H1 (cell line): Measurements from ENCODE around the gene ZNF837. TPM values are rescaled to one million over a fixed set of nuclear protein-coding genes. Genes with fewer than 3 reads are reported as not detected.

Experiments used
- CTCF ChIA-PET: fragments of 300-600 bp; sonication (Branson Sonifier 250); formaldehyde crosslinking; loops from one replicate; lab custom pipeline; 2021; ENCODE audit not compliant: partially characterized antibody; lab: Charles Lee
- POLR2A ChIA-PET: fragments of 300-600 bp; sonication (Branson Sonifier 250); formaldehyde crosslinking; loops from one replicate; lab custom pipeline; 2021; ENCODE audit warnings: inconsistent platforms; ENCODE audit not compliant: partially characterized antibody; lab: Charles Lee
- DNase-seq, 2 experiments: peaks; one replicate each; pipeline versions ENCODE4 v3.0.0 to v3.0.0-alpha.2; 2010 to 2022; ENCODE audit warnings: low spot score in 2 of 2, low read depth in 1 of 2, mixed read lengths in 1 of 2
- FAIRE-seq: peaks from 2 replicates; lab custom pipeline; 2011; peaks lifted over from hg19 to GRCh38; lab: Jason Lieb, UNC
- H2AFZ ChIP-seq: 2 replicates; pipeline ENCODE4 v1.8.1; 2012; ENCODE audit warnings: low read length, inconsistent platforms
- H2AK5ac ChIP-seq: 2 replicates; pipeline ENCODE4 v1.6.1; 2013; ENCODE audit warnings: low read depth, low read length
- H2BK120ac ChIP-seq: replicated peaks from 2 replicates; pipeline ENCODE3; 2013; ENCODE audit warnings: low read depth, low read length, inconsistent platforms
- H2BK12ac ChIP-seq: 2 replicates; pipeline ENCODE4 v1.6.1; 2013; ENCODE audit warnings: low read depth, low read length
- H2BK15ac ChIP-seq: 2 replicates; pipeline ENCODE4 v1.6.1; 2013; ENCODE audit warnings: low read length
- H2BK20ac ChIP-seq: 2 replicates; pipeline ENCODE4 v1.6.1; 2013; ENCODE audit warnings: low read length
- H2BK5ac ChIP-seq: 2 replicates; pipeline ENCODE4 v1.6.1; 2013; ENCODE audit warnings: low read depth, low read length
- H3K14ac ChIP-seq: 2 replicates; pipeline ENCODE4 v1.6.1; 2013; ENCODE audit warnings: inconsistent platforms; ENCODE audit not compliant: insufficient read length
- H3K18ac ChIP-seq: 2 replicates; pipeline ENCODE4 v1.6.1; 2013; ENCODE audit warnings: low read length; ENCODE audit errors: extremely low read depth
- H3K23ac ChIP-seq: 2 replicates; pipeline ENCODE4 v1.6.1; 2013; ENCODE audit warnings: inconsistent platforms; ENCODE audit not compliant: insufficient read length
- H3K23me2 ChIP-seq: 2 replicates; pipeline ENCODE4 v1.6.1; 2013; ENCODE audit warnings: low read depth, low read length
- H3K27ac ChIP-seq: 2 replicates; pipeline ENCODE4 v1.6.1; 2011; ENCODE audit warnings: low read depth, low read length, inconsistent platforms
- H3K27me3 ChIP-seq, 4 experiments: replicated peaks in 1 of 4; 1 replicate in 1 of 4; 2 replicates in 3 of 4; pipeline versions ENCODE4 v1.6.1 to v1.8.1; 2011 to 2013; ENCODE audit warnings: low read length in 3 of 4, mild to moderate bottlenecking in 3 of 4, inconsistent platforms in 2 of 4, mixed read lengths in 2 of 4, moderate library complexity in 1 of 4; ENCODE audit not compliant: control insufficient read depth in 3 of 4, insufficient read depth in 3 of 4; ENCODE audit errors: extremely low read depth in 1 of 4
- H3K36me3 ChIP-seq, 4 experiments: 2 replicates each; pipeline versions ENCODE4 v1.6.1 to v1.8.1; 2011 to 2013; ENCODE audit warnings: mild to moderate bottlenecking in 4 of 4, low read length in 3 of 4, moderate library complexity in 2 of 4, control low read depth in 1 of 4, inconsistent platforms in 1 of 4; ENCODE audit not compliant: insufficient read depth in 4 of 4, control insufficient read depth in 2 of 4
- H3K4ac ChIP-seq: replicated peaks from 2 replicates; pipeline ENCODE3; 2013; ENCODE audit warnings: low read length, low read depth, mixed read lengths, inconsistent platforms; ENCODE audit not compliant: insufficient read length
- H3K4me1 ChIP-seq, 4 experiments: replicated peaks in 1 of 4; 1 replicate in 1 of 4; 2 replicates in 3 of 4; pipeline versions ENCODE4 v1.6.1 to v1.8.1; 2011 to 2013; ENCODE audit warnings: low read length in 3 of 4, inconsistent platforms in 2 of 4, mixed read lengths in 1 of 4; ENCODE audit not compliant: insufficient read depth in 4 of 4, control insufficient read depth in 3 of 4
- H3K4me2 ChIP-seq, 2 experiments: 2 replicates each; pipeline versions ENCODE4 v1.6.1 to v1.8.1; 2011 to 2013; ENCODE audit warnings: low read depth in 2 of 2, low read length in 2 of 2, control low read depth in 1 of 2, inconsistent platforms in 1 of 2, mild to moderate bottlenecking in 1 of 2; ENCODE audit not compliant: insufficient read depth in 1 of 2
- H3K4me3 ChIP-seq, 4 experiments: fragments of 200-600, 300-600 bp in 1 of 4; sonication (generic), shearing (Covaris generic), sonication (Bioruptor Twin) in 1 of 4; 2 replicates each; pipeline versions ENCODE4 v1.5.1 to v1.8.1; 2011 to 2016; ENCODE audit warnings: low read length in 4 of 4, low read depth in 3 of 4, control low read depth in 2 of 4, inconsistent platforms in 2 of 4, mild to moderate bottlenecking in 2 of 4, mixed read lengths in 1 of 4, moderate library complexity in 1 of 4; ENCODE audit not compliant: insufficient read depth in 2 of 4; ENCODE audit errors: extremely low read depth in 1 of 4
- H3K56ac ChIP-seq: replicated peaks from 2 replicates; pipeline ENCODE3; 2013; ENCODE audit warnings: low read depth, mild to moderate bottlenecking, mixed read lengths, low read length, inconsistent platforms; ENCODE audit not compliant: insufficient read length
- H3K79me1 ChIP-seq: 2 replicates; pipeline ENCODE4 v1.6.1; 2013; ENCODE audit warnings: low read depth, low read length, control low read depth
- H3K79me2 ChIP-seq, 2 experiments: 2 replicates each; pipeline versions ENCODE4 v1.6.1 to v1.8.1; 2012 to 2013; ENCODE audit warnings: low read length in 2 of 2, mild to moderate bottlenecking in 2 of 2, inconsistent platforms in 1 of 2; ENCODE audit not compliant: insufficient read depth in 2 of 2, control insufficient read depth in 1 of 2
- H3K9ac ChIP-seq, 4 experiments: replicated peaks in 1 of 4; 1 replicate in 1 of 4; 2 replicates in 3 of 4; pipeline versions ENCODE4 v1.6.1 to v1.8.1; 2011 to 2013; ENCODE audit warnings: low read depth in 3 of 4, low read length in 3 of 4, control low read depth in 2 of 4, mild to moderate bottlenecking in 2 of 4, moderate library complexity in 2 of 4, inconsistent platforms in 1 of 4; ENCODE audit errors: extremely low read depth in 1 of 4
- H3K9me3 ChIP-seq, 2 experiments: 2 replicates each; pipeline versions ENCODE4 v1.6.1 to v1.8.1; 2012 to 2013; ENCODE audit warnings: mild to moderate bottlenecking in 2 of 2, moderate library complexity in 2 of 2, control low read depth in 1 of 2, inconsistent platforms in 1 of 2, low read depth in 1 of 2, low read length in 1 of 2, mixed read lengths in 1 of 2; ENCODE audit not compliant: insufficient read depth in 2 of 2
- H4K20me1 ChIP-seq, 2 experiments: replicated peaks in 1 of 2; 2 replicates each; pipeline versions ENCODE3 to v1.8.1; 2011 to 2013; ENCODE audit warnings: inconsistent platforms in 2 of 2, low read length in 2 of 2, mild to moderate bottlenecking in 1 of 2; ENCODE audit not compliant: insufficient read depth in 2 of 2, control insufficient read depth in 1 of 2
- H4K5ac ChIP-seq: 2 replicates; pipeline ENCODE4 v1.6.1; 2013; ENCODE audit warnings: low read length, low read depth, mixed read lengths, inconsistent platforms; ENCODE audit not compliant: insufficient read length
- H4K8ac ChIP-seq: 2 replicates; pipeline ENCODE4 v1.8.0; 2013; ENCODE audit warnings: mild to moderate bottlenecking, moderate library complexity, low read length, inconsistent platforms; ENCODE audit not compliant: insufficient read depth; ENCODE audit errors: extremely low read depth
- H4K91ac ChIP-seq: replicated peaks from 2 replicates; pipeline ENCODE3; 2013; ENCODE audit warnings: low read length, mixed read lengths, inconsistent platforms; ENCODE audit not compliant: insufficient read length
- ASH2L ChIP-seq: fragments of 200-600, 300-600 bp; sonication (generic); IDR thresholded peaks from one replicate; pipeline ENCODE4 v1.7.1; 2017; ENCODE audit warnings: low read length
- GABPA ChIP-seq: IDR thresholded peaks from 2 replicates; pipeline ENCODE4 v1.6.1; 2011; ENCODE audit warnings: mild to moderate bottlenecking, low read length, moderate library complexity, borderline replicate concordance; ENCODE audit not compliant: insufficient read depth
- KDM5A ChIP-seq: fragments of 200-600 bp; IDR thresholded peaks from 2 replicates; pipeline ENCODE4 v1.7.1; 2012; ENCODE audit warnings: mild to moderate bottlenecking, low read length, inconsistent platforms, mixed read lengths
- SIRT6 ChIP-seq: IDR thresholded peaks from one replicate; pipeline ENCODE4 v1.7.1; 2012; ENCODE audit warnings: low read length, inconsistent platforms
- SP1 ChIP-seq: IDR thresholded peaks from 2 replicates; pipeline ENCODE4 v1.6.1; 2011; ENCODE audit warnings: low read depth, low read length
- SP4 ChIP-seq: IDR thresholded peaks from 2 replicates; pipeline ENCODE4 v1.6.1; 2012; ENCODE audit warnings: low read length, inconsistent platforms
- WGBS, 2 experiments: shearing (Covaris generic) in 1 of 2; methylation state at CpG; one replicate each; pipeline versions ENCODE4 v1.1.6 to v1.1.7; 2013 to 2015; ENCODE audit warnings: low lambda C conversion rate in 2 of 2, mixed read lengths in 2 of 2, inconsistent platforms in 1 of 2, low coverage in 1 of 2, missing lambda C conversion rate in 1 of 2; ENCODE audit not compliant: insufficient replicate concordance in 2 of 2, insufficient coverage in 1 of 2, insufficient read length in 1 of 2; ENCODE audit errors: extremely low coverage in 1 of 2, missing lambda C conversion rate in 1 of 2; 5-methylcytosine and 5-hydroxymethylcytosine counted together
- polyA plus RNA-seq, 7 experiments: library from polyadenylated mRNA; depleted of rRNA in 3 of 7; stranded (reverse) in 5 of 7; unstranded in 2 of 7; fragments of >200 nt in 5 of 7; fragments of 200-250 nt in 2 of 7; gene quantifications; 1 replicate in 5 of 7; 2 replicates in 1 of 7; 4 replicates in 1 of 7; pipeline versions ENCODE4 v1.2.1 to v1.2.3, GENCODE V29; 2011 to 2013; ENCODE audit warnings: missing spikeins in 2 of 7, mixed read lengths in 2 of 7
- total RNA-seq: library from RNA; stranded (reverse); fragmentation: NEBNext Ultra II Directional; extraction: Animal tissue kit (Norgen Biotek cat#: 25700); gene quantifications from 2 replicates; pipeline ENCODE4 v1.2.1, GENCODE V29; 2021

The ZNF837 gene
- total and polyA plus RNA-seq, 2 of the 8 experiments (the other 6 are each of a cell fraction or from before 2014, with no cell fraction given): 1.9 to 3.3 TPM

DNA sequence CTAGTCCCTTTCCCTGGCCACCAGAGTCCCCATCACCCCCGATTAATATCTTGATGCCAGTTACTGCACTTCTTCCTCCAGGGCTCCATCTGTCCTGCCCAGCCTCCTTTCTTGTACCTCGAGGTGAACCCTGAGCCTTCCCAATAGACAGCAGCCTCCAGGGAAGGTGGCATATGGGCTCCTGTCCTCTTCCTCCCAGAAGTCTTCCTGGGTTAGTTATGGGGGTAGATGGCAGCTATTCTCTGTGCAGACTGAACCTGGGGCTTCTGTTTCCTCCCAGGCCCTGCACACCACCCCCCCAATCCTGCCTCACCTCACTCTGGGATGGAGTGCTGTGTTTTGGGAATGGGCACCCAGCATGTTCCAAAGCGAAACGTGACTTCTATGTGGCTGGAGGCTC is 17.3 kb upstream of the ZNF837 start:
- Histone ChIP-seq H3K18ac (no peak overlapping the region), H3K9ac (no peak overlapping the region), H3K14ac (no peak overlapping the region), H2AK5ac (no peak overlapping the region; the same call in 1 of the 2 replicates), H3K23me2 (peaks cover 12% of the 10 kb centered on the region), H3K27me3 (peaks cover 3 to 17% (median 11%) of the 10 kb centered on the region in 4 experiments; a peak in 6 of 7 replicates), H3K79me1 (peaks cover under 1% of the 10 kb centered on the region; the same call in 1 of the 2 replicates), H3K9me3 (no peaks in the 10 kb centered on the region), H4K5ac (no peak overlapping the region), H2BK20ac (no peak overlapping the region), H3K79me2 (no peaks in the 10 kb centered on the region), H2BK15ac (no peak overlapping the region), H3K36me3 (peaks cover 6 to 19% (median 17%) of the 10 kb centered on the region in 4 experiments), H3K4me3 (no peak overlapping the region), H2BK120ac (no peak overlapping the region), H4K20me1 (peaks cover 10 to 13% of the 10 kb centered on the region in 2 experiments), H3K4me2 (no peak overlapping the region), H3K56ac (no peak overlapping the region), H2AFZ (no peak overlapping the region), H4K91ac (no peak overlapping the region), H3K27ac (no peak overlapping the region), H3K4me1 (peaks cover 0 to 27% (median 17%) of the 10 kb centered on the region in 4 experiments; a peak in 5 of 7 replicates), H2BK12ac (no peak overlapping the region), H2BK5ac (no peak overlapping the region), H3K4ac (no peak overlapping the region), H3K23ac (no peak overlapping the region), H4K8ac (no peak overlapping the region)
- POLR2A ChIA-PET: interaction anchor here (0.6 to 7.2 kb wide), 9 partner anchors 10 to 121 kb away, joined by 3 to 78 read pairs (median 4); partner anchors contain the start of genes RPS5, ZBTB45, ZNF497 and ZNF584
- no peak for TF ChIP-seq KDM5A
- no peak for TF ChIP-seq SP1
- TF ChIP-seq SP4: no peak
- TF ChIP-seq SIRT6: no peak
- TF ChIP-seq ASH2L: no peak
- no peak for TF ChIP-seq GABPA
- no peak for FAIRE-seq
- WGBS, 2 experiments: 92% methylated on average over 4 of the region's 4 CpGs; no CpG with 5 or more reads in 1 of the 2 experiments
- DNase-seq: no peak
- CTCF ChIA-PET: interaction anchor here (0.6 to 2.8 kb wide), 4 partner anchors 10 to 122 kb away, joined by 3 to 7 read pairs (median 4); partner anchors contain the start of genes ZBTB45 and ZNF497
